Left ventricle myocardium superior (tissue), 1 donor: ENCODE results near the gene ZNF469. TPM values are rescaled to one million over a fixed set of nuclear protein-coding genes. Genes with fewer than 3 reads are reported as not detected.
"Not testable (repeated sequence)": the region's sequence is repeated elsewhere in the genome, so short reads cannot be mapped to it uniquely, and the experiment has no call there.

ENCODE experiments used
- ATAC-seq: fragments of 200-7000 bp; cut with Tn5 transposase; one replicate; pipeline ENCODE4 v1.9.1; 2020; ENCODE audit warnings: mild to moderate bottlenecking, moderate library complexity
- DNase-seq: peaks from one replicate; pipeline ENCODE4 v3.0.0-alpha.2; 2020
- intact Hi-C: fragments of 100-400 bp; cut with micrococcal nuclease; formaldehyde crosslinking; loops from one replicate; pipeline ENCODE4 v1.11.0; 2022
- total RNA-seq: library from RNA; stranded (reverse); fragmentation: NEBNext Ultra II Directional; extraction: Animal tissue kit (Norgen Biotek cat#: 25700); gene quantifications from one replicate; pipeline ENCODE4 v1.2.1, GENCODE V29; 2021
- donor health status: DM: no; HTN: yes; CAD: no; lungs with severe emphysema.

The ZNF469 gene
- total RNA-seq, 1 donor from 2014 or later = 1.0 TPM

DNA sequence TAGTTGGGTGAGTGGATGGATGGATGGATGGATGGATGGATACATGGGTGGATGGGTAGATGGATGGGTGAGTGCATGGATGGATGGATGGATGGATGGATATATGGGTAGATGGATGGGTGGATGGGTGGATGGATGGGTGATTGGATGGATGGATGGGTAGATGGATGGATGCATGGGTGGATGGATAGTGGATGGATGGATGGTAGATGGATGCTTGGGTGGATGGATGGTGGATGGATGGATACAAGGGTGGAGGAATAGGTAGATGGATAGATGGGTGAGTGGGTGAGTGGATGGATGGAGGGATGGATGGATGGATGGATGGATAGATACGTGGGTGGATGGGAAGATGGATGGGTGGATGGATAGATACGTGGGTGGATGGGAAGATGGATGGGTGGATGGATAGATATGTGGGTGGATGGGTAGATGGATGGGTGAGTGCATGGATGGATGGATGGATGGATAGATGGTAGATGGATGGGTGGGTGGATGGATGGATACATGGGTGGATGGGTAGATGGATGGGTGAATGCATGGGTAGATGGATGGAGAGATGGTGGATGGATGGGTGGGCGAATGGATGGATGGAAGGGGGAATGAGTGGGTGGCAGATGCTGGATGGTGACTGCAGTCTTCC lies 19.0 kb downstream of the ZNF469 start:
- intact Hi-C loops = no loop called here
- ATAC-seq (no peak), DNase-seq (no peak)

DNA sequence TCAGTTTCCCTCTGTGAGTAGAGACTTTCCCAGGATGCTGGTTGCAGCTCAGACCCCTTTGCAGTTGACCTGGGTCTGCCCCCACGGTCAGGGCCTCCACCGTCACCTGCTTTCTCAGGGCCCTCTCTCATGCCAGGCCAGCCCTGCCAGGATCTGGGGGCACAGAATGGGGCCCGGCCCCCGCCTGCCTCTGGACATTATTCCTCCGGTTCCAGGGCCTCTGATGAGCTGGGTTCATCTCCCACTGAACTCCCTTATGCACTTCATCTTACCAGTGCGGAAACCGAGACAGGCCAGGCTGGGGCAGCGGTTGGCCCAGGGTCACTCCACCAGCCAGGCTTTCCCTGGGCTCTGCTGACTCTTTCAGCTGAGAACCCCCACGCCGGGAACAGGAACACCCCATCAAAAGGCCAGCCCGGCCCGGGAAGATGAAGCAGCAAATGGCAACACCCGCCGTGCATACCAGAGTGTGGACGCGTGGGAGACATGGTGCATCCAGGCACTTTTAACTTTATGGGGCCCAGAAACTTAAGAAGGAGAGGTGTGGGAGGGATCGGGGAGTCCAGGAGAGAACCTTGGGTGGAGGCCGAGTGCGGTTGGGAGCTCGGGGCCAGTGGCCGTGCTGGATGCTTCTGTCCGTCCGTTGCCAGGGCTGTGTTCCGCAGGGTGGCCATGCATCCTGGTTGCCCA lies 19.9 kb downstream of the ZNF469 start:
- DNase-seq (no peak), ATAC-seq (no peak)
- intact Hi-C loops = no loop called here

DNA sequence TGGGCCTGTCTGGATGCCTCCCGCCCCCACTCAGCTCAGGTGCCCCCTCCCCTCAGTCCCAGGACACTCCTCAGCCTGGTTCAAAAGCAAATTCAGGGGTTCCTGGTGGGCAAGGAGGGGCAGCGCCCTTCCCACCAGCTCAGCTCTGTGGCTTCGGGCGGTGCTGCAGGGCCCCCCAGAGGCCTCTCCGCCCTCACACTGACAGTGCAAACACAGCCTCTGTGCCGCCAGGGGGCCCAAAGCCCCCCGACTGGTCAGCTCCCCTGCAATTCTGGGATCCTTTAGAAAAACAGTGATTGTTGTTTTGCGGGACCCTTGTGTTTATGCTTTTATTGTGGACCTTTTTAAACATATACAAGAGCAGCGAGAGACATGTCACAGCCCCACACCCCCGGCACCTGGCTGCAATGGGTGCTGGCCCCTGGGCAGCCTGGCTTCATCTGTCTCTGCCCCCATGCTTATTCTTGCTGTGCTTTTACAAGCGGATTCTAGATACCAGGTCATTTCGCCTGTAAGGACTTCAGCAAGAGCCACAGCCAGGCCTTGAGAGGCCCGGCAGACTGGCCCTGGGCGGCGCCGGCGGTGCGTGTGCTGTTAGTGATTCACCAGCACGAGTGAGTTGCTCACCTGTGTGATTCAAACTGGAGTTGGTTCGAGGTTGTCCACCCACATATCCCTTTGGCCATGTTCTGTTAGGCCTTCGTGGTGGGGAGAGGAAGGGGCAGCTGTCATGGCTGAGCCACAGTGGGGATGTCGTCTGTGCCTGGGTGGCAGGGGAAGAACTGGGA lies 21.2 kb downstream of the ZNF469 start:
- ATAC-seq (no peak), DNase-seq (no peak)
- intact Hi-C loops = no loop called here

DNA sequence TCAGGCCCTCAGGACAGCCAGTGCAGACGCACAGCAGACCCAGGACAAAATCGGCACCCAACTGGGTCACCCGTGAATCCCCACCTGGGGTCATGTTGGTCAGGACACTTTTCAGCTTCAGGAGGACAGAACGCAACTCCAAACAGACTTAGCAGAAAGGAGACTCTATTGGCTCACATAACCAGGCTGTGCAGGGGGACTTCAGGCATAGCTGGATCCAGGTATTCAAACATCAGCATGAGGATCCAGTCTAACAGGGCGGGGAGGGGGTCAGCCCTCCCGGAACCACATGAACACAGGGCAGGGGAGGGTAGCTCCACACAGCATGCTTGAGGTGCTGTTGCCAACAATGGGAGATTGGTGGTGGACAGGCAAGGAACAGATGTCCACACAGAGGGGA lies 22.0 kb downstream of the ZNF469 start:
- no peak for DNase-seq
- intact Hi-C loops = no loop called here
- no peak for ATAC-seq

DNA sequence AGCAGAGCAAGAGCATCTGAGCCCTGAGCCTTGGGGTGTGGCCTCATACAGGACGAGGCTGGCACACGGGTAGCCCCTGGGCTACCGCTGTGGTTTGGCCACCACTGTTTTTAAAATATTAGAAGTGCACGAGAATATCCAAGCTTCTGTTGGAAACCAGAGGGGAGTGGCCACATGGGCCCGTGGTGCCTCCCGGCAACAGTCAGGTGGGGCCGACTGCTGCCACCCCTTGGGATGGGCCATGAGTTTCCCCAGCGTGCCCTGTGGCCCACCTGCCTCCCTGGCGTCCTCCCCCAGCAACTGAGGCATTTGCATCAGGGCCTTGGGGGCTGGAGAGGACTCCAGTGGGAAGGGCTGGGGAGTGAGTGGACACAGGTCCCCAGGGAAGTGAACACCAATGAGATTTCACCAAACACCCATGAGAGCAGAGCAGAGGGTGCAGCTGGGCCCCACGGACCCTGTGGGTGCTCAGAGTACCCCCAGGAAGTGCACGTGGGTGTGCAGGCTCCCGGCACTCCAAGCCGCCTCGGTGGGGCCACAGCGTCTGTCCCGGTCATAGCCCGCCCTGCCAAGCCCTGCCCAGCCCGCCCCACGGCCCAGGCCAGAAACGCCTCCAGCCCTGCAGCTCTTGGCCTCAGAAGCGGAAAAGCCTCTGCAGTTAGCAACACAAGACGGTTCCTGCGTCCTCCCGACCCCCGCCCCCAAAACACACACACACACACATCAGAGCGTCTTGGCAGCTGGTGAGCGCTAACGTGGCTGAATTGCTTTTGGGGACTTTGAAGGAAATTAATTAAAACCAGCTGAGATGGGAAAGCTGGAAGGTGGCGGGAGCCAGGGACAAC lies 22.7 kb downstream of the ZNF469 start:
- peak; percentile 61 for DNase-seq
- peak; percentile 64 for ATAC-seq
- intact Hi-C loops = no loop called here

DNA sequence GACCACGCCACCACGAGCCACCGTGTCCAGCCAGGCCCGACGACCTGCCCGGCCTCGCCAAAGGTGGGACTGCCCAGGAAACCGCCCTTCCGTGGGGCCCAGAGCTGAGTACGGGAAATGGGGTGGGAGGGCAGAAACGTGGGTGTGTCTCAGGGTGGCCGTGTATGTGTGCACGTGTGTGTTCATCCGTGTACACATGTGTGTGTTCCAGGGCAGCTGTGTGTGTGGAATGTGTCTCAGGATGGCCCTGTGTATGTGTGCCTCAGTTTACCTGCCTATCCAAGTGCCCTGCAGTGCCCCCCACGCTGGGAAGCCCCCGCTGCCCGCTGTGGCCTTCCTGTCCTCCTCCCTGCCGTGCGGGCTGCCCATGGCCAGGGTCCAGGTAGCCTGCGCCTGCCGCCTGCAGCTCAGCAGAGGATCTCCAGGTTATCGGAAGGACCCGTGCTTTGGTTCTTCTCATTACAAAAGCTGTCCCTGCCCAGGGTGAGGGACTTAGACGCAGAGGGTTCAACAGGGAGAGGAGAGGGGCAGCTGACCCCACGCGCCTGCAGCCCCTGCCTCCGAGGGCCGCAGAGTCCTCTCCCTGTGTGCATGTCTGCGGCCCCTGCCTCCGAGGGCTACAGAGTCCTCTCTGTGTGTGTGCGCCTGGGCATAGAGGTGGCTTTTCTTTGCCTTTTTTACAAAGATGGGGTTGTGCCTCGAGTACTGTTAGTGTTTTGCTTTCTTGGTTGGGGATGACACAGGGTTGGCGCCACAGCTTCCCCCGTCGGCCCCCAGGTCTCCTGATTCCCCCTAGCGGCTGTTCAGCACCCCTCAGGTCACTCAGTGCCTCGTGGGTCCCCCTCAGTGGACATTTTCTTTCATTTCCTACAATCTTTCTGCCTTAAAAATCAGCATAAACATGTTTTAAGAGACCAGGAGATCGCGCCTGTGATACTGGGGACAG lies 23.6 kb downstream of the ZNF469 start:
- DNase-seq = no peak
- ATAC-seq = no peak
- intact Hi-C loops = no loop called here

DNA sequence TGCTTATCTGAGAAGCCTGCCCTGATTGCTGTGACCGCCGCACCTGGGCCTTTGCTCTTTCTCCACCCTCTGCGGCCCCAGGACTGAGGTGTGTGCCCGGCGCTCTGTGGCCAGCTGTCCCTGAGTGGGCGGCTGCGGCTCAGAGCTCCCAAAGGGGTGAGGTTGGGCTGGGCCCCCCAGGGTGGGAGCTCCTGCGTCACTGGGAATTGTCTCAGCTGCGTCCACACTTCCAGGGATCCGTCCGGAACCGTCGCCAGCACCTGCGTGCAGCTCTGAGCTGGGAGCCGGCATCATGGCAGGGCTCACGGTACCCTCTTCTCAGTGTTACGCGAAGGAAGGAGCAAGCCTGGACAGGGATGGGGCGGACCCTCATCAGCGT lies 24.3 kb downstream of the ZNF469 start:
- ATAC-seq (no peak), DNase-seq (no peak)
- intact Hi-C loops = no loop called here

DNA sequence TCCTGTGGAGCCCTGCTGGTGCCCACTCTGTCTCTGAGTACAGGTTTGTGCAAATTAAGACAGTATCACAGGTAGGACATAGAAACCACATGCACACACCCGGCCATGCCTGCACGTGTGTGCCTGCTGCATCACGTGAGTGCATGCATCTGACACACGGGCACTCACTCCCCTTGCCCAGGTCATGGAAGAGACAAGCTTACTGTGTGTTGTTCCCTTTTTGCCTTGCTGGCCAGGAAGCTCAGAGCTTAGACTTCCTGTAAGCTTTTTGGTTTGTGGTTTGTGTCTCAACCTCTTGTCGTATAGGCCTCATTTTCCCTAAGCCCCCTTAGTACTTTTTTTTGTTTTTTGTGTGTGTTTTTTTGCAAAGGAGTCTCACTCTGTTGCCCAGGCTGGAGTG lies 25.0 kb downstream of the ZNF469 start:
- ATAC-seq = no peak
- no peak for DNase-seq

DNA sequence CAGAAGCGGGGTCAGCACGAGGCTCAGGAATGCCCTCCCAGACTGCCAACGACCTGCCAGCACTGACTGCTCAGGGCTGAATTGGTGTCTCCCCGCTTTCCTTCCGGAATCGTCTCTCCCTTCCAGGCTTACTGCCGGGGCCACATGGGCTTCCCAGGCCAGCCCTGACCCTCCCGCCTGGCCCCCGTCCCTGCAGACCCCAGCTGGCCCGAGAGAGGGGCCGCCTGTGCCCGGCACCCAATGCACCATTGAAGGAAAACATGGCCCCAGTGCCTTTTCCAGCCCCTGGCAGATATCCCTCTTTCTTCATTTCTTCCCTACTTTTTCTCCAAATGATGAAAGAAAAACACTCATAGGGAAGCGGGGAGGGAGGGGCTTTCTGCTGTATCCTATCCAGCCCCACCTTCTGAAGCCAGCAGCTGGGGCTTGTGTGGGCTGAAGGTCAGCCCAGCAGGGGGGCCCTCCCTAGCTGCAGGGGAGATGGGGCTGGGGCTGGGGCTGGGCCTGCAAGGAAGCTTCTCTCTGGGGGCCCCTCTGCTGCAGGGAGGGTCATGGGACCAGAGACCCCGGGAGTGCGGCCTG lies 25.9 kb downstream of the ZNF469 start:
- no peak for ATAC-seq
- no peak for DNase-seq
- intact Hi-C loops = no loop called here

More for the DNA sequence above, 25.0 kb downstream of the ZNF469 start:
- intact Hi-C loops = no loop called here

DNA sequence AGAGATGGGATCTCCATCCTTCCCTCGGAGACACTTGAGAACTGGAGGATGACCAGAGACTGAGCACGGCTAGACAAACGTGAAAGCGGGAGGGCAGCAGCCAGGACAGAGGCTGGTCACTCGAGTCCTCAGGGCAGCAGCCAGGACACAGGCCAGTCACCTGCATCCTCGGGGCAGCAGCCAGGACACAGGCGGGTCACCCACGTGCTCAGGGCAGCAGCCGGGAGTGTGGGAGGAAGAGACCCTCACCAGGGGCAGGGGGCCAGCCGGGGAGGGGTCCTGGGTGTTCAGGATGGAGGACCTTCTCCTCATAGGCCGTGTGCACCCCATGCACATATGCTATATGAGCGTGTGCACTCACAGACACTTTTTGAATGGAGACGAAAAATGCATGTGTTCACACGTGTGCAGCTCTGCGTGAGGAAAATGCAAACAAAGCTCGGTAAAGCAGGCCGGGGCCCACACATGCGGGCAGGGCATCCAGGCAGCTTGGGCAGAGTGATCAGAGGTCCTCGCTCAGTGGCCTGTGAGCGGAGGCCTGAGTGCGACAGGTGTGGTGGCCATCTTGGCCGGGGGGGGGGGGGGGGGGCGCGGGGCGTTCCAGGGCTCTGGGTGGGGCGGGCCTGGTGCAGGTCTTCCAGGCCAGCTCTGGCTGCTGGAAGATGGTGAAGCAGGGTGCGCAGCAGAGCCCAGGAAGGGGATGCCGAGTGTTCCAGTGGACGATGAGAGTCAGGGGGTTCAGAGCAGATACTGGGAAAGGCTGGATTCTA lies 26.7 kb downstream of the ZNF469 start:
- intact Hi-C loops = no loop called here
- no peak for ATAC-seq
- no peak for DNase-seq

DNA sequence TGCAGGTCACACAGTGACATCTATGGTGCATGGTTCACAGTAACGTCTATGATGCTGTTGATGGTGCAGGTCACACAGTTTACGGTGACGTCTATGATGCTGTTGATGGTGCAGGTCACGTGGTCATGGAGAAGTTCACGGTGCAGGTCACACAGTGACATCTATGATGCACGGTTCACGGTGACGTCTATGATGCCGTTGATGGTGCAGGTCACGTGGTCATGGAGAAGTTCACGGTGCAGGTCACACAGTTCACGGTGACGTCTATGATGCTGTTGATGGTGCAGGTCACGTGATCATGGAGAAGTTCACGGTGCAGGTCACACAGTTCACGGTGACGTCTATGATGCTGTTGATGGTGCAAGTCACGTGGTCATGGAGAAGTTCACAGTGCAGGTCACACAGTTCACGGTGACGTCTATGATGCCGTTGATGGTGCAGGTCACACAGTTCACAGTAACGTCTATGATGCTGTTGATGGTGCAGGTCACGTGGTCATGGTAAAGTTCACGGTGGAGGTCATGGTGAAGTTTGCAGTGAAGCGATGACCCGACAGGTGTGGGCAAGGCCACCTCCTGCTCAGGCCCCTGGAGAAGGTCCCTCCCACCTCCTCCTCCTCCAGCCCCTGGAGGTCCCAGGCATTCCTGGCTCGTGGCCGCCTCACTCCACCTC lies 27.7 kb downstream of the ZNF469 start:
- DNase-seq, intact Hi-C loops, ATAC-seq: not testable (repeated sequence)

DNA sequence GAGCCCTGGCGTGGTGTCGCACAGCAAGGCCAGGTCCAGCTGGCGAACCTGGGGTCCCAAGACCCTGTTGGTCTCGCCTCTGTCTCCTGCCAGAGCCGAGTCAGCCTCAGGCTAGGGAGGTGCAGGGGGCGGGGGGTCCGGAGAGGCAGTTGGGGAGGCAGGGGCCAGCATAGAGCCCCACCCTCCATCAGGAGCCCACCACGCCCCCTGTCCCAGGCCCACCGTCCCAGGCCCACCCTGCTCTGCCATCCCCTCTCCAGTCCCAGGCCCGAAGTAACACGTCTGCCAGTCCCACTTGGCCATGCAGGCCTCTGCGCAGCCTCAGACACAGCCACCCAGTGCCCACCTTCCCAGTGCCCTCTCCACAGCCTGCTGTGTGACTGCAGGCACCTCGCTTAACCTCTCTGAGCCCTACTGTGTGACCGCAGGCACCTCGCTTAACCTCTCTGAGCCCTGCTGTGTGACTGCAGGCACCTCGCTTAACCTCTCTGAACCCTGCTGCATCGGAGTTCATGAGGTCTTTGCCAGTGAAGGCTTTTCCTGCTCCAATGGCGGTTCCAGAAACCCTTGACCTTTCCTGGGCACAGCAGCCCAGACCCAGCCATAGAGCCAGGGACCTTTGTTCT lies 29.3 kb downstream of the ZNF469 start:
- ATAC-seq = no peak
- intact Hi-C loops = no loop called here

DNA sequence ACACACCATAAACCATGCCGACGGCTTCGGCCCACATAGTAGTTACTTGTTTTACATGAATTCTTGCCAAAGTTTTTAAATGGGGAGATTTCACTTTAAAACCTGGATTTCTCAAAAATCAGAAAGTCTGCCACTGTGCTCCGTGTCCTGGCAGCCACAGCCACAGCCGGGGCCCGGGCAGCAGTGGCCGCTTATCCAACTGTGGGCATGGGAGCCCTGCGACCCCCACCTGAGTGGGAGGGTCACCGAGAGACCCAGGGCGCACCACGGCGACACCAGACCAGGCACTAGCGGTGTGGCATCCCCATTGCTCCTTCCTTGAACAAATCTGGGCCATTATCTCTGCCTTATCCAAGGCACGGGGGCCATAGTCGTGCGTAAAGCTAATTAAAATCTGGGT lies 30.0 kb downstream of the ZNF469 start:
- DNase-seq (no peak), ATAC-seq (no peak)
- intact Hi-C loops = no loop called here

More for the DNA sequence above, 29.3 kb downstream of the ZNF469 start:
- no peak for DNase-seq

DNA sequence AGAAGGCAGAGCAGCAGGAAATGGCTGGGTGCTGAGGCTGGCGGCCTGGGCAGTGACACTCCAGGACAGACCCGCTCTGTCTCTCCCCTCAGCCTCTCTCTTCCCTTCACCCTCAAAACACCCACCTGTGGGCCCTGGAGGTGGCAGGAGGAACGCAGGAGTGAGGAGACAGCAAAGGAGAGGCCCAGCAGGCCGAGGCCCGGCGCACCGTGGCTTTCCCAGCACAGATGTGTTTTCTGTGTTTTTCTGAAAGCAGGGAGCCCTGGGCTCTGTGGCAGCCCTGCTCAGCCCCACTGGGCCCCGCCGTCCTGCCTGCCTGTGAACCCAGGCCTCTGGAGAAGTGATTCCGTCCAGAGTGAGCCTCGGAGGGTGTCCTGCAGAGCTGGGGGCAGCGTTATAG lies 30.5 kb downstream of the ZNF469 start:
- DNase-seq = no peak
- ATAC-seq = no peak
- intact Hi-C loops = no loop called here

DNA sequence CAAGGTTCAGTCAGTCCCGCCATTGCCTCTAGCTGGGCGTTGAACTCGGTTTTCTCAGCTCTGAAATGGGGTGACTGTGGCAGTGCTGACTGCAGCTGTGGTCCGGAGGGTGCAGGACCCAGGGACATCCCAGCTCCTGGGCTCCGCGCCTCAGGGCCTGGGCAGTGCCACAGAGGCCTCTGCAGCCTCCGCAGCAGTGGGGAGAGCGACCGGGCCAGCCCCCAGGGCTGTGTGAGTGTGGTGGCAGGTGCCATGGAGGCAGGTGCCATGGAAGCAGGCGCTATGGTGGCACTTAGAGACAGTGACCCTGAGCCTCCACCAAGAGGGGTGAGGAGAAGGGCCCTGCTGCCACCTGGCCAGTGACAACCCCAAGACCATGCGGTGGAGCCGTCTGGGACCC lies 30.9 kb downstream of the ZNF469 start:
- intact Hi-C loops = no loop called here
- no peak for DNase-seq
- no peak for ATAC-seq
